HepG2 (cell line): ENCODE results near the gene SMAD2. TPM values are rescaled to one million over a fixed set of nuclear protein-coding genes. Genes with fewer than 3 reads are reported as not detected.

Experiments
- ADNP ChIP-seq: sonication (generic); formaldehyde crosslinking; IDR thresholded peaks from 2 replicates; pipeline ENCODE4 v1.4.0; 2020; ENCODE audit warnings: missing genetic modification reagents
- FOXP1 ChIP-seq, 2 experiments: fragments of 450-650 bp in 1 of 2; IDR thresholded peaks; 2 replicates each; pipeline ENCODE4 v1.6.1; 2017 to 2018; ENCODE audit warnings: antibody characterized with exemption in 1 of 2
- HHEX ChIP-seq: IDR thresholded peaks from 2 replicates; pipeline ENCODE4 v1.6.1; 2016; ENCODE audit warnings: control low read depth
- HOXA5 ChIP-seq: sonication (generic); formaldehyde crosslinking; IDR thresholded peaks from 2 replicates; pipeline ENCODE4 v1.4.0; 2020; ENCODE audit warnings: missing genetic modification reagents
- ISL2 ChIP-seq: sonication (generic); formaldehyde crosslinking; IDR thresholded peaks from 2 replicates; pipeline ENCODE4 v1.5.0; 2020; ENCODE audit warnings: missing genetic modification reagents
- POLR2AphosphoS2 ChIP-seq: IDR thresholded peaks from 2 replicates; pipeline ENCODE4 v1.6.1; 2011; ENCODE audit warnings: low read depth, low read length, improper control_type of control experiment
- REXO4 ChIP-seq: sonication (generic); formaldehyde crosslinking; IDR thresholded peaks from 2 replicates; pipeline ENCODE4 v1.8.0; 2022; ENCODE audit warnings: missing genetic modification reagents, mild to moderate bottlenecking, borderline replicate concordance
- RNF219 ChIP-seq: sonication (generic); formaldehyde crosslinking; IDR thresholded peaks from 2 replicates; pipeline ENCODE4 v1.5.0; 2020; ENCODE audit warnings: mild to moderate bottlenecking, missing genetic modification reagents
- TCF7L2 ChIP-seq: IDR thresholded peaks from 2 replicates; pipeline ENCODE4 v1.6.1; 2011; ENCODE audit warnings: mild to moderate bottlenecking, low read depth, low read length, moderate library complexity
- THAP11 ChIP-seq: IDR thresholded peaks from 2 replicates; pipeline ENCODE4 v1.6.1; 2016; ENCODE audit warnings: missing biosample characterization, missing genetic modification reagents
- ZNF207 ChIP-seq: fragments of 450-650 bp; IDR thresholded peaks from 2 replicates; pipeline ENCODE4 v1.6.1; 2016; ENCODE audit warnings: antibody characterized with exemption, borderline replicate concordance
- ZNF224 ChIP-seq: sonication (generic); formaldehyde crosslinking; IDR thresholded peaks from 2 replicates; pipeline ENCODE4 v1.5.0; 2020; ENCODE audit warnings: mild to moderate bottlenecking, missing genetic modification reagents
- ZNF331 ChIP-seq: sonication (generic); formaldehyde crosslinking; IDR thresholded peaks from 2 replicates; pipeline ENCODE4 v1.4.0; 2020; ENCODE audit warnings: missing genetic modification reagents
- ZNF674 ChIP-seq: sonication (generic); formaldehyde crosslinking; IDR thresholded peaks from 2 replicates; pipeline ENCODE4 v1.5.0; 2020; ENCODE audit warnings: low read depth, mild to moderate bottlenecking, missing genetic modification reagents
- ZNF766 ChIP-seq: sonication (generic); formaldehyde crosslinking; IDR thresholded peaks from 2 replicates; pipeline ENCODE4 v1.5.0; 2020; ENCODE audit warnings: missing genetic modification reagents, borderline replicate concordance
- ZNF773 ChIP-seq: sonication (generic); formaldehyde crosslinking; IDR thresholded peaks from 2 replicates; pipeline ENCODE4 v1.4.0; 2020; ENCODE audit warnings: missing genetic modification reagents, borderline replicate concordance
- polyA plus RNA-seq, 8 experiments: library from polyadenylated mRNA; depleted of rRNA in 3 of 8; stranded (reverse) in 7 of 8; unstranded in 1 of 8; fragments of >200 nt; fragmentation: Illumina TruSeq in 4 of 8; extraction: Trizol in 4 of 8; gene quantifications; 2 replicates each; pipeline versions ENCODE4 v1.2.1 to v1.2.3, GENCODE V29; 2011 to 2016; ENCODE audit warnings: low read depth in 4 of 8, missing spikeins in 1 of 8, mixed read lengths in 1 of 8; ENCODE audit not compliant: insufficient read depth in 1 of 8
- total RNA-seq, 5 experiments: library from RNA; depleted of rRNA; stranded (reverse); fragments of >200 nt; fragmentation: Illumina TruSeq; extraction: Trizol; gene quantifications; 2 replicates each; pipeline ENCODE4 v1.2.3, GENCODE V29; 2016; ENCODE audit warnings: low read depth in 1 of 5
- TF ChIP-seq, protein P1 (sequence below), 2 experiments: sonication (generic) in 1 of 2; formaldehyde crosslinking in 1 of 2; IDR thresholded peaks; 2 replicates each; pipeline versions ENCODE4 v1.6.1 to v1.9.0; 2014 to 2022; ENCODE audit warnings: antibody characterized with exemption in 1 of 2, borderline replicate concordance in 1 of 2, inconsistent platforms in 1 of 2, low read depth in 1 of 2, missing genetic modification reagents in 1 of 2
- TF ChIP-seq, protein P2 (sequence below): fragments of 450-650 bp; IDR thresholded peaks from 2 replicates; pipeline ENCODE4 v1.6.1; 2017
- TF ChIP-seq, protein P3 (sequence below): sonication (generic); formaldehyde crosslinking; IDR thresholded peaks from 2 replicates; pipeline ENCODE4 v1.5.0; 2020; ENCODE audit warnings: missing genetic modification reagents

SMAD2 gene
- total and polyA plus RNA-seq, 2 of the 13 experiments (the other 11 are each of a cell fraction or from before 2014, with no cell fraction given), result 40.2 to 96.2 TPM

GRCh38 chr18:47930931-47931717 lies 665 bp upstream of the SMAD2 start (continued):
- TF ChIP-seq, protein P1, sequence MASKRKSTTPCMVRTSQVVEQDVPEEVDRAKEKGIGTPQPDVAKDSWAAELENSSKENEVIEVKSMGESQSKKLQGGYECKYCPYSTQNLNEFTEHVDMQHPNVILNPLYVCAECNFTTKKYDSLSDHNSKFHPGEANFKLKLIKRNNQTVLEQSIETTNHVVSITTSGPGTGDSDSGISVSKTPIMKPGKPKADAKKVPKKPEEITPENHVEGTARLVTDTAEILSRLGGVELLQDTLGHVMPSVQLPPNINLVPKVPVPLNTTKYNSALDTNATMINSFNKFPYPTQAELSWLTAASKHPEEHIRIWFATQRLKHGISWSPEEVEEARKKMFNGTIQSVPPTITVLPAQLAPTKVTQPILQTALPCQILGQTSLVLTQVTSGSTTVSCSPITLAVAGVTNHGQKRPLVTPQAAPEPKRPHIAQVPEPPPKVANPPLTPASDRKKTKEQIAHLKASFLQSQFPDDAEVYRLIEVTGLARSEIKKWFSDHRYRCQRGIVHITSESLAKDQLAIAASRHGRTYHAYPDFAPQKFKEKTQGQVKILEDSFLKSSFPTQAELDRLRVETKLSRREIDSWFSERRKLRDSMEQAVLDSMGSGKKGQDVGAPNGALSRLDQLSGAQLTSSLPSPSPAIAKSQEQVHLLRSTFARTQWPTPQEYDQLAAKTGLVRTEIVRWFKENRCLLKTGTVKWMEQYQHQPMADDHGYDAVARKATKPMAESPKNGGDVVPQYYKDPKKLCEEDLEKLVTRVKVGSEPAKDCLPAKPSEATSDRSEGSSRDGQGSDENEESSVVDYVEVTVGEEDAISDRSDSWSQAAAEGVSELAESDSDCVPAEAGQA (IDR thresholded peaks at IDR 0.05; ENCODE audit: low read depth), result no peak
- TF ChIP-seq, protein P1 (CRISPR knock-in tag; IDR thresholded peaks at IDR 0.05; ENCODE audit: borderline replicate concordance), result peak; percentile 94
- TF ChIP-seq RNF219 (no peak), TCF7L2 (no peak), ZNF773 (CRISPR knock-in tag) (peak; percentile 86; the same call in 1 of the 2 replicates), THAP11 (CRISPR knock-in tag) (peak; percentile 57; the same call in 1 of the 2 replicates), ZNF331 (CRISPR knock-in tag) (no peak), REXO4 (CRISPR knock-in tag) (peak; percentile 46; the same call in 1 of the 2 replicates), POLR2AphosphoS2 (no peak), FOXP1 (IDR thresholded peaks at IDR 0.05) (no peak), FOXP1 (CRISPR knock-in tag; IDR thresholded peaks at IDR 0.05) (no peak), ISL2 (CRISPR knock-in tag) (no peak), ZNF674 (no peak), ZNF207 (no peak), ZNF224 (CRISPR knock-in tag) (peak; percentile 45; the same call in 1 of the 2 replicates), HHEX (CRISPR knock-in tag) (no peak), HOXA5 (CRISPR knock-in tag) (peak; percentile 76; the same call in 1 of the 2 replicates), ZNF766 (CRISPR knock-in tag) (peak; percentile 71; the same call in 1 of the 2 replicates), ADNP (CRISPR knock-in tag) (no peak)
- TF ChIP-seq, protein P2, sequence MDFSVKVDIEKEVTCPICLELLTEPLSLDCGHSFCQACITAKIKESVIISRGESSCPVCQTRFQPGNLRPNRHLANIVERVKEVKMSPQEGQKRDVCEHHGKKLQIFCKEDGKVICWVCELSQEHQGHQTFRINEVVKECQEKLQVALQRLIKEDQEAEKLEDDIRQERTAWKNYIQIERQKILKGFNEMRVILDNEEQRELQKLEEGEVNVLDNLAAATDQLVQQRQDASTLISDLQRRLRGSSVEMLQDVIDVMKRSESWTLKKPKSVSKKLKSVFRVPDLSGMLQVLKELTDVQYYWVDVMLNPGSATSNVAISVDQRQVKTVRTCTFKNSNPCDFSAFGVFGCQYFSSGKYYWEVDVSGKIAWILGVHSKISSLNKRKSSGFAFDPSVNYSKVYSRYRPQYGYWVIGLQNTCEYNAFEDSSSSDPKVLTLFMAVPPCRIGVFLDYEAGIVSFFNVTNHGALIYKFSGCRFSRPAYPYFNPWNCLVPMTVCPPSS, result no peak
- TF ChIP-seq, protein P3, sequence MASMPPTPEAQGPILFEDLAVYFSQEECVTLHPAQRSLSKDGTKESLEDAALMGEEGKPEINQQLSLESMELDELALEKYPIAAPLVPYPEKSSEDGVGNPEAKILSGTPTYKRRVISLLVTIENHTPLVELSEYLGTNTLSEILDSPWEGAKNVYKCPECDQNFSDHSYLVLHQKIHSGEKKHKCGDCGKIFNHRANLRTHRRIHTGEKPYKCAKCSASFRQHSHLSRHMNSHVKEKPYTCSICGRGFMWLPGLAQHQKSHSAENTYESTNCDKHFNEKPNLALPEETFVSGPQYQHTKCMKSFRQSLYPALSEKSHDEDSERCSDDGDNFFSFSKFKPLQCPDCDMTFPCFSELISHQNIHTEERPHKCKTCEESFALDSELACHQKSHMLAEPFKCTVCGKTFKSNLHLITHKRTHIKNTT (CRISPR knock-in tag), result no peak
